ENCODE measurements around the gene PPP1R9B. TPM values are rescaled to one million over a fixed set of nuclear protein-coding genes. Genes with fewer than 3 reads are reported as not detected.

PPP1R9B gene
- total RNA-seq, 1 experiment from 2014 or later: 23.0 TPM

DNA sequence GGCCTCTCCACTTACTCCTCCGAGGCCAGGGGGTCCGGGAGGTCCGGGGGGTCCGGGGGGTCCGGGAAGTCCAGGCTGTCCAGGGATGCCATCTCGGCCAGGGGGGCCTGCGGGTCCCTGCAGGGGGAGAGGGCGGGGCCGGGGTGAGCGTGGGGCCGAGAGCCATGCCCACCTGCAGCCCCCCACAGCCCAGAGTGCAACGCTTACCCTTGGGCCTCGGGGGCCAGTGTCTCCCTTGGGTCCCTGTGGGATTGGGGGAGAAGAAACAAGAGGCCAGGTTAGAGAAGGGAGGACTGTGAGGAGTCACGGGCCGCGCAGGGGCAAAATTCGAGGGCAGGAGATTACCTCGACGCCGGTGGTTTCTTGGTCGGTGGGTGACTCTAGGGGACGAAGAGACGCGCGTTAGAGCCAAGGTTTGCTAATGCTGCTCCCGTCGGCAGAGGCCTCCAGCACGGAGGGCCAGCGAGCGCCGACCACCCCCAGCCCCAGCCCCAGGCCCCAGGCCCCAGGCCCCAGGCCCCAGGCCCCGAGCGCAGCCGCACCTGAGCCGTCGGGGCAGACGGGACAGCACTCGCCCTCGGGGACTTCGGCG is 48.8 kb upstream of the PPP1R9B start:
- Histone ChIP-seq H3K23me2 (ENCODE audit: insufficient read length, low read depth, low read length, poor library complexity, severe bottlenecking) (peaks cover 15% of the 10 kb centered on the region), H3K4ac (ENCODE audit: low read depth, low read length) (no peak overlapping the region), H3K9me3 (ENCODE audit: control insufficient read depth, low read depth, low read length) (no peaks in the 10 kb centered on the region), H4K8ac (replicated peaks; ENCODE audit: insufficient read length, low read depth, low read length) (no peak overlapping the region), H3K56ac (ENCODE audit: insufficient read length, low read depth, low read length) (no peak overlapping the region), H2AFZ (ENCODE audit: low read length) (no peak overlapping the region), H3K27ac (ENCODE audit: insufficient read length, low read depth, low read length) (no peak overlapping the region), H3K14ac (ENCODE audit: insufficient read depth, low read length) (no peak overlapping the region), H3K4me1 (ENCODE audit: insufficient read depth, low read length) (no peaks in the 10 kb centered on the region), H3K18ac (ENCODE audit: insufficient read length, low read depth, low read length) (no peak overlapping the region), H2BK20ac (ENCODE audit: low read depth, low read length, poor library complexity, severe bottlenecking) (no peak overlapping the region), H3K4me2 (ENCODE audit: insufficient read depth, insufficient read length, low read length) (peak overlapping the region; percentile 63), H2BK120ac (ENCODE audit: low read depth, low read length, poor library complexity, severe bottlenecking) (no peak overlapping the region), H3T11ph (ENCODE audit: low read length) (no peak overlapping the region), H4K20me1 (ENCODE audit: control insufficient read depth, insufficient read depth, insufficient read length) (no peaks in the 10 kb centered on the region), H3K27me3 (ENCODE audit: insufficient read depth, low read length) (peaks cover 7% of the 10 kb centered on the region; the same call in 1 of the 2 replicates), H2BK15ac (ENCODE audit: low read depth, low read length) (no peak overlapping the region), H3K79me1 (ENCODE audit: insufficient read depth, low read depth, low read length, poor library complexity, severe bottlenecking) (no peaks in the 10 kb centered on the region), H3K23ac (ENCODE audit: insufficient read length, low read depth, low read length) (no peak overlapping the region), H4K5ac (ENCODE audit: insufficient read length, low read depth, low read length) (no peak overlapping the region), H2AK5ac (ENCODE audit: insufficient read length, low read length) (no peak overlapping the region), H4K91ac (ENCODE audit: insufficient read length, low read depth, low read length) (no peak overlapping the region), H3K79me2 (ENCODE audit: insufficient read depth, low read length) (no peaks in the 10 kb centered on the region), H2BK5ac (ENCODE audit: insufficient read length, low read length) (no peak overlapping the region), H2BK12ac (ENCODE audit: insufficient read length, low read depth, low read length) (no peak overlapping the region), H3K9ac (ENCODE audit: extremely low read depth, insufficient read length, low read length) (no peak overlapping the region)
- Mint-ChIP-seq H3K27ac (no peak overlapping the region; a peak in 1 of 7 replicates), H3K4me3 (peak overlapping the region; percentile 81 to 88; a peak in 4 of 5 replicates), H3K27me3 (ENCODE audit: low read depth) (peaks cover 37% of the 10 kb centered on the region), H3K4me1 (peaks cover 12 to 26% of the 10 kb centered on the region in 2 experiments), H3K36me3 (ENCODE audit: insufficient read depth in 1 of 3, low read depth in 3 of 3) (peaks cover 0 to 40% (median 34%) of the 10 kb centered on the region in 3 experiments; a peak in 5 of 7 replicates), H3K9me3 (no peaks in the 10 kb centered on the region; a peak in 2 of 5 replicates)
- TF ChIP-seq, protein P1, sequence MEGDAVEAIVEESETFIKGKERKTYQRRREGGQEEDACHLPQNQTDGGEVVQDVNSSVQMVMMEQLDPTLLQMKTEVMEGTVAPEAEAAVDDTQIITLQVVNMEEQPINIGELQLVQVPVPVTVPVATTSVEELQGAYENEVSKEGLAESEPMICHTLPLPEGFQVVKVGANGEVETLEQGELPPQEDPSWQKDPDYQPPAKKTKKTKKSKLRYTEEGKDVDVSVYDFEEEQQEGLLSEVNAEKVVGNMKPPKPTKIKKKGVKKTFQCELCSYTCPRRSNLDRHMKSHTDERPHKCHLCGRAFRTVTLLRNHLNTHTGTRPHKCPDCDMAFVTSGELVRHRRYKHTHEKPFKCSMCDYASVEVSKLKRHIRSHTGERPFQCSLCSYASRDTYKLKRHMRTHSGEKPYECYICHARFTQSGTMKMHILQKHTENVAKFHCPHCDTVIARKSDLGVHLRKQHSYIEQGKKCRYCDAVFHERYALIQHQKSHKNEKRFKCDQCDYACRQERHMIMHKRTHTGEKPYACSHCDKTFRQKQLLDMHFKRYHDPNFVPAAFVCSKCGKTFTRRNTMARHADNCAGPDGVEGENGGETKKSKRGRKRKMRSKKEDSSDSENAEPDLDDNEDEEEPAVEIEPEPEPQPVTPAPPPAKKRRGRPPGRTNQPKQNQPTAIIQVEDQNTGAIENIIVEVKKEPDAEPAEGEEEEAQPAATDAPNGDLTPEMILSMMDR (conservative IDR thresholded peaks at IDR 0.05): no peak
- no CpG with 5 or more reads among the region's 41 CpGs for WGBS (ENCODE audit: extremely low coverage, insufficient read length, low lambda C conversion rate)
- DNase-seq: no peak
